H1 (cell line): ENCODE data around the gene FGF19. TPM values are rescaled to one million over a fixed set of nuclear protein-coding genes. Genes with fewer than 3 reads are reported as not detected.

ENCODE experiments used
- BCL11A ChIP-seq, 2 experiments: IDR thresholded peaks; one replicate each; pipeline ENCODE4 v1.6.1; 2011; ENCODE audit warnings: low read depth in 2 of 2, low read length in 2 of 2, mild to moderate bottlenecking in 2 of 2
- CEBPB ChIP-seq: IDR thresholded peaks from 2 replicates; pipeline ENCODE4 v1.6.1; 2012; ENCODE audit warnings: low read depth, low read length
- CHD1 ChIP-seq: IDR thresholded peaks from 2 replicates; pipeline ENCODE4 v1.6.1; 2012; ENCODE audit warnings: low read depth, low read length, improper control_type of control experiment
- EGR1 ChIP-seq: IDR thresholded peaks from 2 replicates; pipeline ENCODE4 v1.6.1; 2011; ENCODE audit warnings: low read depth, low read length, borderline replicate concordance
- KDM5A ChIP-seq: fragments of 200-600 bp; IDR thresholded peaks from 2 replicates; pipeline ENCODE4 v1.7.1; 2012; ENCODE audit warnings: mild to moderate bottlenecking, low read length, inconsistent platforms, mixed read lengths
- MAFK ChIP-seq: IDR thresholded peaks from 2 replicates; pipeline ENCODE4 v1.6.1; 2012; ENCODE audit warnings: low read depth, mild to moderate bottlenecking, improper control_type of control experiment, low read length
- RAD21 ChIP-seq, 2 experiments: IDR thresholded peaks in 1 of 2; conservative IDR thresholded peaks in 1 of 2; 2 replicates each; pipeline ENCODE4 v1.6.1; 2011; ENCODE audit warnings: low read depth in 2 of 2, low read length in 2 of 2, improper control_type of control experiment in 1 of 2, inconsistent platforms in 1 of 2, mild to moderate bottlenecking in 1 of 2, moderate library complexity in 1 of 2
- SIN3A ChIP-seq, 2 experiments: IDR thresholded peaks in 1 of 2; conservative IDR thresholded peaks in 1 of 2; 2 replicates each; pipeline ENCODE4 v1.6.1; 2011 to 2012; ENCODE audit warnings: low read length in 2 of 2, improper control_type of control experiment in 1 of 2, low read depth in 1 of 2, mild to moderate bottlenecking in 1 of 2
- SP2 ChIP-seq: IDR thresholded peaks from 2 replicates; pipeline ENCODE4 v1.6.1; 2012; ENCODE audit warnings: mild to moderate bottlenecking, low read length, inconsistent platforms
- TEAD4 ChIP-seq: IDR thresholded peaks from 2 replicates; pipeline ENCODE4 v1.6.1; 2012; ENCODE audit warnings: low read depth, low read length, inconsistent platforms, mixed read lengths
- ZNF274 ChIP-seq: IDR thresholded peaks from 2 replicates; pipeline ENCODE4 v1.7.0; 2012; ENCODE audit warnings: low read length, borderline replicate concordance; ENCODE audit errors: extremely low read depth
- polyA plus RNA-seq, 7 experiments: library from polyadenylated mRNA; depleted of rRNA in 3 of 7; stranded (reverse) in 5 of 7; unstranded in 2 of 7; fragments of >200 nt in 5 of 7; fragments of 200-250 nt in 2 of 7; gene quantifications; 1 replicate in 5 of 7; 2 replicates in 1 of 7; 4 replicates in 1 of 7; pipeline versions ENCODE4 v1.2.1 to v1.2.3, GENCODE V29; 2011 to 2013; ENCODE audit warnings: missing spikeins in 2 of 7, mixed read lengths in 2 of 7
- total RNA-seq: library from RNA; stranded (reverse); fragmentation: NEBNext Ultra II Directional; extraction: Animal tissue kit (Norgen Biotek cat#: 25700); gene quantifications from 2 replicates; pipeline ENCODE4 v1.2.1, GENCODE V29; 2021
- TF ChIP-seq, protein P1 (sequence below): fragments of 300-600 bp; sonication (generic); IDR thresholded peaks from 2 replicates; pipeline ENCODE4 v1.7.1; 2012; ENCODE audit warnings: low read length, moderate library complexity, mild to moderate bottlenecking, inconsistent platforms; ENCODE audit not compliant: insufficient replicate concordance

FGF19 gene
- total and polyA plus RNA-seq, 2 of the 8 experiments (the other 6 are each of a cell fraction or from before 2014, with no cell fraction given) = 9.6 to 14.8 TPM

DNA sequence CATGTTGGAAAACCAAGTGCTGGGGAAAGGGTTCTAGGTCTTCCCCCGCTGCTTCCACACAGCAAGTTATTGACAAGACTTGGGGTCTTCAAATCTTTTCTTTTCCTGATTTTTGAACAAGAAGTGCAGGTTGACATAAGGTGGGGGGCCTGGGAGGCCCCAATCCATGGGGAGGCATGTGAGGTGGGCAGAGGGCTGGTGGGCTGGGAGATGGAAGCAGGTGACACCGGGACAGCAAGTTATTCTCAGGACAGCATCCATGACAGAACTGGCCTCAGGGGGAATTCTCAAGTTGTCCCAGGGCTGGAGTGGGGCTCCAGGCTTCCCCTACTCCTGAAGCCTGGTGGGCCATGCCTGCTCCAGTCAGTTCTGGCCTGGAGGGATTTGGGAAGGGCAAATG, 5.5 kb downstream of the FGF19 start (continued):
- TF ChIP-seq, protein P1, sequence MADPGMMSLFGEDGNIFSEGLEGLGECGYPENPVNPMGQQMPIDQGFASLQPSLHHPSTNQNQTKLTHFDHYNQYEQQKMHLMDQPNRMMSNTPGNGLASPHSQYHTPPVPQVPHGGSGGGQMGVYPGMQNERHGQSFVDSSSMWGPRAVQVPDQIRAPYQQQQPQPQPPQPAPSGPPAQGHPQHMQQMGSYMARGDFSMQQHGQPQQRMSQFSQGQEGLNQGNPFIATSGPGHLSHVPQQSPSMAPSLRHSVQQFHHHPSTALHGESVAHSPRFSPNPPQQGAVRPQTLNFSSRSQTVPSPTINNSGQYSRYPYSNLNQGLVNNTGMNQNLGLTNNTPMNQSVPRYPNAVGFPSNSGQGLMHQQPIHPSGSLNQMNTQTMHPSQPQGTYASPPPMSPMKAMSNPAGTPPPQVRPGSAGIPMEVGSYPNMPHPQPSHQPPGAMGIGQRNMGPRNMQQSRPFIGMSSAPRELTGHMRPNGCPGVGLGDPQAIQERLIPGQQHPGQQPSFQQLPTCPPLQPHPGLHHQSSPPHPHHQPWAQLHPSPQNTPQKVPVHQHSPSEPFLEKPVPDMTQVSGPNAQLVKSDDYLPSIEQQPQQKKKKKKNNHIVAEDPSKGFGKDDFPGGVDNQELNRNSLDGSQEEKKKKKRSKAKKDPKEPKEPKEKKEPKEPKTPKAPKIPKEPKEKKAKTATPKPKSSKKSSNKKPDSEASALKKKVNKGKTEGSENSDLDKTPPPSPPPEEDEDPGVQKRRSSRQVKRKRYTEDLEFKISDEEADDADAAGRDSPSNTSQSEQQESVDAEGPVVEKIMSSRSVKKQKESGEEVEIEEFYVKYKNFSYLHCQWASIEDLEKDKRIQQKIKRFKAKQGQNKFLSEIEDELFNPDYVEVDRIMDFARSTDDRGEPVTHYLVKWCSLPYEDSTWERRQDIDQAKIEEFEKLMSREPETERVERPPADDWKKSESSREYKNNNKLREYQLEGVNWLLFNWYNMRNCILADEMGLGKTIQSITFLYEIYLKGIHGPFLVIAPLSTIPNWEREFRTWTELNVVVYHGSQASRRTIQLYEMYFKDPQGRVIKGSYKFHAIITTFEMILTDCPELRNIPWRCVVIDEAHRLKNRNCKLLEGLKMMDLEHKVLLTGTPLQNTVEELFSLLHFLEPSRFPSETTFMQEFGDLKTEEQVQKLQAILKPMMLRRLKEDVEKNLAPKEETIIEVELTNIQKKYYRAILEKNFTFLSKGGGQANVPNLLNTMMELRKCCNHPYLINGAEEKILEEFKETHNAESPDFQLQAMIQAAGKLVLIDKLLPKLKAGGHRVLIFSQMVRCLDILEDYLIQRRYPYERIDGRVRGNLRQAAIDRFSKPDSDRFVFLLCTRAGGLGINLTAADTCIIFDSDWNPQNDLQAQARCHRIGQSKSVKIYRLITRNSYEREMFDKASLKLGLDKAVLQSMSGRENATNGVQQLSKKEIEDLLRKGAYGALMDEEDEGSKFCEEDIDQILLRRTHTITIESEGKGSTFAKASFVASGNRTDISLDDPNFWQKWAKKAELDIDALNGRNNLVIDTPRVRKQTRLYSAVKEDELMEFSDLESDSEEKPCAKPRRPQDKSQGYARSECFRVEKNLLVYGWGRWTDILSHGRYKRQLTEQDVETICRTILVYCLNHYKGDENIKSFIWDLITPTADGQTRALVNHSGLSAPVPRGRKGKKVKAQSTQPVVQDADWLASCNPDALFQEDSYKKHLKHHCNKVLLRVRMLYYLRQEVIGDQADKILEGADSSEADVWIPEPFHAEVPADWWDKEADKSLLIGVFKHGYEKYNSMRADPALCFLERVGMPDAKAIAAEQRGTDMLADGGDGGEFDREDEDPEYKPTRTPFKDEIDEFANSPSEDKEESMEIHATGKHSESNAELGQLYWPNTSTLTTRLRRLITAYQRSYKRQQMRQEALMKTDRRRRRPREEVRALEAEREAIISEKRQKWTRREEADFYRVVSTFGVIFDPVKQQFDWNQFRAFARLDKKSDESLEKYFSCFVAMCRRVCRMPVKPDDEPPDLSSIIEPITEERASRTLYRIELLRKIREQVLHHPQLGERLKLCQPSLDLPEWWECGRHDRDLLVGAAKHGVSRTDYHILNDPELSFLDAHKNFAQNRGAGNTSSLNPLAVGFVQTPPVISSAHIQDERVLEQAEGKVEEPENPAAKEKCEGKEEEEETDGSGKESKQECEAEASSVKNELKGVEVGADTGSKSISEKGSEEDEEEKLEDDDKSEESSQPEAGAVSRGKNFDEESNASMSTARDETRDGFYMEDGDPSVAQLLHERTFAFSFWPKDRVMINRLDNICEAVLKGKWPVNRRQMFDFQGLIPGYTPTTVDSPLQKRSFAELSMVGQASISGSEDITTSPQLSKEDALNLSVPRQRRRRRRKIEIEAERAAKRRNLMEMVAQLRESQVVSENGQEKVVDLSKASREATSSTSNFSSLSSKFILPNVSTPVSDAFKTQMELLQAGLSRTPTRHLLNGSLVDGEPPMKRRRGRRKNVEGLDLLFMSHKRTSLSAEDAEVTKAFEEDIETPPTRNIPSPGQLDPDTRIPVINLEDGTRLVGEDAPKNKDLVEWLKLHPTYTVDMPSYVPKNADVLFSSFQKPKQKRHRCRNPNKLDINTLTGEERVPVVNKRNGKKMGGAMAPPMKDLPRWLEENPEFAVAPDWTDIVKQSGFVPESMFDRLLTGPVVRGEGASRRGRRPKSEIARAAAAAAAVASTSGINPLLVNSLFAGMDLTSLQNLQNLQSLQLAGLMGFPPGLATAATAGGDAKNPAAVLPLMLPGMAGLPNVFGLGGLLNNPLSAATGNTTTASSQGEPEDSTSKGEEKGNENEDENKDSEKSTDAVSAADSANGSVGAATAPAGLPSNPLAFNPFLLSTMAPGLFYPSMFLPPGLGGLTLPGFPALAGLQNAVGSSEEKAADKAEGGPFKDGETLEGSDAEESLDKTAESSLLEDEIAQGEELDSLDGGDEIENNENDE = no peak
- no peak for TF ChIP-seq SIN3A (conservative IDR thresholded peaks at IDR 0.05 in 1 of 2, IDR thresholded peaks at IDR 0.05 in 1 of 2; ENCODE audit: low read depth in 1 of 2, low read length in 2 of 2)
- no peak for TF ChIP-seq ZNF274
- no peak for TF ChIP-seq CEBPB
- no peak for TF ChIP-seq KDM5A
- TF ChIP-seq CHD1 = no peak
- no peak for TF ChIP-seq MAFK
- no peak for TF ChIP-seq RAD21 (IDR thresholded peaks at IDR 0.05 in 1 of 2, conservative IDR thresholded peaks at IDR 0.05 in 1 of 2; ENCODE audit: low read depth in 2 of 2, low read length in 2 of 2)
- no peak for TF ChIP-seq EGR1
- no peak for TF ChIP-seq SP2
- TF ChIP-seq BCL11A (IDR thresholded peaks at IDR 0.05; ENCODE audit: low read depth in 2 of 2, low read length in 2 of 2) = no peak
- TF ChIP-seq TEAD4 = no peak
